ENCODE measurements around the gene PXK.
"Not testable (repeated sequence)": the region's sequence is repeated elsewhere in the genome, so short reads cannot be mapped to it uniquely, and the experiment has no call there.

Gene PXK

GRCh38 chr3:58419780-58420507, 87.3 kb downstream of the PXK start:
- no peak for DNase-seq (ENCODE audit: low read depth, low spot score)

DNA sequence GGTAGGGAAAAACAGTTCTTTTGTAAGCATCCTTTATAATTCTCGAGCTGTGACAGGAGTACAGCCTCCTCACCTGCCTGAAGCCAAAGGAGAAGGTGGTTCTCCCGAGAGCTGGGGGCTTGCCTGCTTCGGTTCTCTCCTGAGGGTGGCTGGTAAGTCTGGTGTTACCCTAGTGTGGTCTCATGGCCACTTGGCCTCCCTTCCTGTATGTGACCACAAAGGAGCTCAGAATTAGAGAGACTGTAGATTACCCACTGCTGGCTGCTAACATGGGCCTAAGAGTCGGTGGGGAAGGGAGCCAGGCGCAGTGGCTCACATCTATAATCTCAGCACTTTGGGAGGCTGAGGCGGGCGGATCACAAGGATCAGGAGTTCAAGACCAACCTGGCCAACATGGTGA, 88.3 kb downstream of the PXK start:
- DNase-seq (ENCODE audit: low read depth, low spot score) = no peak

DNA sequence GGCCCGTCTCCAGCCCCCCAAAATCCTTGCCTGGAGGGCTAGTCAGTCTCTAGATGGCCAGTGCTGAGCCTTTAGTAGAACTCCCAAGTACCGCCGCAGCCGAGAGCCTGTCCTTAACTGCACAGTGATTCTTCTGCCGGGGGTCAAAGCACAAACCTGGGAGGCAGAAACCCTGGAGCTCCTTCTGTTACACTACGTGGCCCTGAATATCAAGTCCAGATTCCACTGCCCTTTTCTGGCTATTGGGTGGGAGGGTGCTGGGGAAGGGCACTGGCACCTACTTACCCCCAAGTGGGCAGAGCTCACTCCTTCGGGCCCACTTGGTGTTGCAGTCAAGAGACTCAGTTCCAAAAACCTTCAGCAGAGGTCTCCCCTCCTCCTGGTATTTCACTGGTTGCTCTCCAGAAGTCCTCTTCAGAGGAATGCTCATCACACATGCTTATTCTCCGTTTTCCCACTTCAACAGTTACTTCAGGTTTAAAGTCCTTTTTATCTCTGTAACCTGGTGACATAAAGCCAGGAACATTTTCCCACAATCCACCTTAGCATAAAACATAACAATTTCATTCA, 90.1 kb downstream of the PXK start:
- DNase-seq (ENCODE audit: low read depth, low spot score) = no peak

DNA sequence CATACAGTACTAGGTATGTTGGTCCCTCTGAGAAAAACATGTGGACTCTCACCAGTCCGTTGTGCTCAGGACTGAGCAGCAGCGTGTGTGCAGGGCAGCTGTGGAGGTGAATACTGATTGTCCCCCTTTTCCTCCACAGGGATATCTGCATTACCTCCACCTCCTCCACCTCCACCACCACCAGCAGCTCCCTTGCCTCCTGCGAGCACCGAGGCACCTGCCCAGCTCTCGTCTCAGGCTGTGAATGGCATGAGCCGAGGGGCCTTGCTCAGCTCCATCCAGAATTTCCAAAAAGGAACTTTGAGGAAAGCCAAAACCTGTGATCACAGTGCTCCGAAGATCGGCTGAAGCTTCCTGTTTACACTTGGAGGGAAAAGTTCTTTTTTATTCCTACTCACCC, 91.9 kb downstream of the PXK start:
- no peak for DNase-seq (ENCODE audit: low read depth, low spot score)

DNA sequence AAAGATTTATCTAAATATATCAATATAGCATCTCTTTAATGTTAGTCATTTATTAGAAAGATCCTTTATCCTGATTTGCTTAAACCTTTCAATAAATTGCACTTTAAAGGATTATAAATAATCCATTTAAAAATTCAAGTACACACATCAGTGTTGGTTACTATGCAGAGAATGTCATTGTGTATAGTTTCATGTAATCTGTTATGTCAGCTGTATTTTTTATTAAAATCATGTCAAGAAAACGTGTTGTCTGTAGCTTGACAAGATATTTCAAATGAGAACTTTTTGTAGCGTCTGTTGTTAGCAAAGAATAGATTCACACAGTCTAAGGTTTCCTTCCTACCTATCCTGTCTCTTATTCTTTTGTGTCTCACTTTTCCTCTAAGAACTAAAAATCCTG, 93.1 kb downstream of the PXK start:
- DNase-seq (ENCODE audit: low read depth, low spot score) = no peak

DNA sequence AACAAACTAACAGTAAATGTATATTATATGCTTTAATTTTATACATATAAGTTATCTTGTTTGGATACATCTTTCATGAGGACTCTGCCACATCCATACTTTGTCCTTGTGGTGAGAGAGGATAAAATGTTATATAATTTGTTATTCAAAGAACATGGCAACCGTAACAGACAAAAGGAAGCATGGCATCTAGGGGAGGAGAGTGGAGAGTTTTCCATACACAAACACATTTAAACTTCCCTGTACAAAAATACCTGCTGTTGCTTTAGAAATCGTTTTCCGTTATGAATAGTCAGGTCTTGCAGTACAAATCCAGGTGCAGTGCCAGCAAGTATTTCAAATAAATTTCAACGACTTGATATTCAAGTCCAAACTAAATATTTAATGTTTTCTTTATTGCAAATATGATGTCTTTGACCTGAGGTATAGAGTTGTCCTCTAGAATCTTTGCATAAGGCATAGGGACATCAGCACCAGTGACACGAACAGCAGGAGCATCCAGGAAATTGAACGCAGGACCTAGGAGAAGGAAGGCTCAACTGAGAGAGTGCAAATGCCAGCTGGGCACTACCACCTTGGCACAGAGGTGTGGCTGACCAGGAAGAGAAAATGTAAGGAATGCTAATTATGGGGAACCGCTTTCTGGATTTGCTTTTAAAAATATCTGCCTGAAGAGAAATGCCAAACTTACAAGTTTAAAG, 95.1 kb downstream of the PXK start:
- DNase-seq (ENCODE audit: low read depth, low spot score) = no peak

DNA sequence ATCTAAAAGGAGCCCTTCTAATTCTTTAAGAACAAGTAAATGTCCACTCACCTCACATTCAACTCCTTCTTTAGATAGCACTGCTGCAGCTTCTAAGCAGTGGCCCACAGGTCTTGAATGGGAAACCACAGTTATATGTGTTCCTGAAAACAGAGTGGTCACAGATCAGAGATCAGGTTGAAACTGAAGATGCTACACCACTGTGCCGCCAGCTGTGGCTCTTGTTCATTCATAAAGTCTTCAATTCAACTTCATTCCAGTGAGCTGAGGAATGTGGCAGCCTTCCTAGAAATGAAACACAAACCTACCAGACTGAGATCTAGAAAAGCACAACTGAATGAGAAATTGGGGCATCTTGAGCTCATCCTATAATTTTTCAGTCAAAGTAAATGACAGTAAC, 97.0 kb downstream of the PXK start:
- DNase-seq (ENCODE audit: low read depth, low spot score) = no peak

- no peak for DNase-seq (ENCODE audit: low read depth, low spot score)
These were observed 100.2 kb downstream of the PXK start for GRCh38 chr3:58432905-58433304.

- peak; percentile 71 for DNase-seq (ENCODE audit: low read depth, low spot score)
These were observed 100.9 kb downstream of the PXK start, which contains the start of gene PDHB for GRCh38 chr3:58433400-58434167. Gene PDHB, minus strand, starts transcription at chr3:58433832. Its CDS starts 23 bp downstream, at chr3:58433809.

- DNase-seq (ENCODE audit: low read depth, low spot score) = no peak
These were observed 101.4 kb downstream of the PXK start for GRCh38 chr3:58434168-58434504.

GRCh38 chr3:58434511-58434910, 101.8 kb downstream of the PXK start:
- DNase-seq (ENCODE audit: low read depth, low spot score) = no peak

DNA sequence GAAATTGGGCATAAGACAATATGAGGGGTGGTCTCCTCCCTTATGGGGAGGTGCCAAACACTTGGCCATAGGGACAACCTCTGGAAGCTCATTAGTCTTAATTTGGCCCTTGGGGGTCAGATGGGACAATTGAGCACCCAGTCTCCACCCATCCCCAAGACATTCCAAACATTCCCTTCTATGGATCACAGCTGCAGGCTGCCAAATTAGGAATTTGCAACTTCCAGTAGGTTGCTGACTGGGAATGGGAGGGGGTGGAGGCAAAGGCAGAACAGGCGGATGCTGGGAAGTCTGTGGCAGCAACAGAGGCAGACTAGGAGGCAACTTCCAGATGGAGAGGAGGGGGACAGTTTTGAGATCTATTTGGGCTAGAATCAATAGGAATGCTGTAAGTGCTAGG, 102.3 kb downstream of the PXK start:
- DNase-seq (ENCODE audit: low read depth, low spot score) = no peak

DNA sequence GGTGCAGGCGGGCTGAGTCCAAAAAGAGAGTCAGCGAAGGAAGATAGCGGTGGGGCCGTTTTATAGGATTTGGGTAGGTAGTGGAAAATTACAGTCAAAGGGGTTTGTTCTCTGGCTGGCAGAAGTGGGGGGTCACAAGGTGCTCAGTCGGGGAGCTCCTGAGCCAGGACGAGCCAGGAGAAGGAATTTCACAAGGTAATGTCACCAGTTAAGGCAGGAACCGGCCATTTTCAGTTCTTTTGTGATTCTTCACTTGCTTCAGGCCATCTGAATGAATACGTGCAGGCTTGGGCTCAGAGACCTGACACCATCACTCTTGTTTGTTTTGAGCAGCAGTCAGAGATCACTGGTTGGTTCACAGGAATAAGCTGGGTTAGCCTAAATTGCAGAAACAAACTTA, 104.6 kb downstream of the PXK start:
- DNase-seq (ENCODE audit: low read depth, low spot score) = not testable (repeated sequence)

- DNase-seq (ENCODE audit: low read depth, low spot score) = not testable (repeated sequence)
These were observed 108.3 kb downstream of the PXK start for GRCh38 chr3:58440996-58441355.

DNA sequence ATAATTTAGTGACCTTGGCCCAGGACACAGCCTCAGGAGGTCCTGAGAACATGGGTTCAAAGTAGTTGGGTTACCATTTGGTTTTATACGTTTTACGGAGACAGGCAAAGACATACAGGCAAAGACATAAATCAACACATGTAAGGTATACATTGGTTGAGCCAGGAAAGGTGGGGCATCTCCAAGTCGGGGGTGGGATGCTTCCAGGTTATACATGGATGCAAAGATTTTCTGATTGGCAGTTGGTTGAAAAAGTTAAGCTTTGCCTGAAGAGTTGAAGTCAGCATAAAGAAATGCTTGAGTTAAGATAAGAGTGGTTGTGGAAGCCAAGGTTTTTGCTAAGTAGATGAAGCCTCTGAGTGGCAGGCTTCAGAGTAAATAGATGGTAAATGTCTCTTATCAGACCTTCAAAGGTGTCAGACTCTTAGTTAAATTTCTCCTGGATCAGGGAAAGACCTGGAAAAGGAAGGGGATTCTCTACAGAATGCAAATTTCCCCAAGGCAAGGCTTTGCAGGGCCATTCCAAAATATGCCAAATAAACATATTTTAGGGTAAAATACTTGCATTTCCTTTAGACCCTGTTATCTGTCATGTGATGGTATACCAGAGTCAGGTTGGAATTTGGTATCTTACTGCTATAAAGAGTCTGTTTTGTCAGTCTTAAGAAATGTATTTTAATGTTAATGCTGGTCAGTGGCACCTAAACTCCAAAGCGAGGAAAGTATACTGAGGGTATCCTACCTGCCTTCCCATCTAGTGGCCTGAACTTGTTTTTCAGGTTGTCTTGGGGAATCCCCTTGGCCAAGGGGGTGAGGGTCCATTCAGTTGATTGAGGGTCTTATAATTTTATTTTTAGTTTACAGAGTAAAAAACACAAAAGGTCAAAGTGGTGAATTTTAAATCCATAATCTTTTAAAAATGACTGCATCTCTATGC, 109.1 kb downstream of the PXK start:
- DNase-seq (ENCODE audit: low read depth, low spot score) = no peak

- DNase-seq (ENCODE audit: low read depth, low spot score) = no peak
These were observed 119.5 kb downstream of the PXK start for GRCh38 chr3:58452176-58452575.

- DNase-seq (ENCODE audit: low read depth, low spot score) = no peak
These were observed 126.5 kb downstream of the PXK start for GRCh38 chr3:58459160-58459559.

DNA sequence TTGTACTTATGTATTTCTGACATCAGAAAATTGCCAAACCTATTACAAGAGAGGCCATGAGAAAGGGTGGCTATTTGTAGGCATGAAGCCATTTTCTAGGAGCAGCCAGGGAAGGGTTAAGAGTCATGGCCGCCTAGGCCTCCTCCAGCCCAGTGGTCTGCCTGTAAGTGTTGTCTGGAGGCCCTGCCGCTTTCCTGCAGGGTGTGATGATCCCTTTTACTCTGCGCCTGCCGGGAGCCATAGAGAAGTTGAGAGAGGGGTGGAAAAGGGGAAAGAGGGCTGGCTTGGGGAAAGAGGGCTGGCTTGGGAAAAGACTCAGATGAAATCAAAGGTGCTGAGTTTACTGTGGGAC, 130.1 kb downstream of the PXK start:
- DNase-seq (ENCODE audit: low read depth, low spot score) = no peak

GRCh38 chr3:58463181-58463941, 130.7 kb downstream of the PXK start:
- DNase-seq (ENCODE audit: low read depth, low spot score) = peak; percentile 22

DNA sequence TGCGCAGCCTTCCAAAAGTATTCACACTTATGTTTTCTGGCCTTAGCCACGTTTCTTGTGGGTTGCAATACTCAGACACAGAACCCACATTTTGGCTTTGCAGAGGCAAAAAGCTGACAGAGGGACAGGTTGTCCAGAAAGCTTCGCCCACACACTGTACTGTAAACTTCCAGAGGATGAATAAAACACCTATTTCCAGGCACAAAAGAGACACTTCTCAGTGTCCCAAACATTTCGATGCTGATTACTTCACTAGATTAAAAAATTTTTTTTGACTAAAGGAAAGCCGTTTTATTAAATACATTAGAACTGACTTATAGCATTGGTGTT, 131.2 kb downstream of the PXK start:
- DNase-seq (ENCODE audit: low read depth, low spot score) = no peak

- DNase-seq (ENCODE audit: low read depth, low spot score) = no peak
These were observed 132.2 kb downstream of the PXK start for GRCh38 chr3:58464866-58465265.

Data from activated CD4-positive, CD25-positive, alpha-beta regulatory T cell treated with anti-CD3 and anti-CD28 coated beads, Interleukin-2, amount 50 U/mL, for 16 hours (primary cell).